Osteoblast (primary cell): ENCODE measurements around the gene UBE2V1. TPM values are rescaled to one million over a fixed set of nuclear protein-coding genes. Genes with fewer than 3 reads are reported as not detected.
"Not testable (repeated sequence)": the region's sequence is repeated elsewhere in the genome, so short reads cannot be mapped to it uniquely, and the experiment has no call there.

Experiments used
- DNase-seq: peaks from one replicate; pipeline ENCODE4 v3.0.0; 2011; ENCODE audit warnings: low spot score, mixed read lengths; ENCODE audit not compliant: insufficient read length; ENCODE audit errors: missing footprints
- H2AFZ ChIP-seq: 2 replicates; pipeline ENCODE4 v1.6.0; 2011; ENCODE audit warnings: mild to moderate bottlenecking, low read length
- H3K27ac ChIP-seq: 2 replicates; pipeline ENCODE4 v1.5.1; 2011; ENCODE audit warnings: mild to moderate bottlenecking, low read depth, low read length, moderate library complexity
- H3K27me3 ChIP-seq: 2 replicates; pipeline ENCODE4 v1.6.0; 2012; ENCODE audit warnings: mild to moderate bottlenecking, control low read depth, inconsistent platforms, low read length, moderate library complexity; ENCODE audit not compliant: insufficient read depth
- H3K36me3 ChIP-seq: 2 replicates; pipeline ENCODE4 v1.5.1; 2011; ENCODE audit warnings: mild to moderate bottlenecking, low read length, control low read depth, moderate library complexity; ENCODE audit not compliant: insufficient read depth
- H3K4me1 ChIP-seq: 2 replicates; pipeline ENCODE4 v1.5.1; 2011; ENCODE audit warnings: mild to moderate bottlenecking, low read length, control low read depth, moderate library complexity; ENCODE audit not compliant: insufficient read depth
- H3K4me2 ChIP-seq: 2 replicates; pipeline ENCODE4 v1.6.0; 2011; ENCODE audit warnings: mild to moderate bottlenecking, low read length; ENCODE audit not compliant: insufficient read depth
- H3K4me3 ChIP-seq: fragments of 200-600 bp; sonication (generic); 3 replicates; pipeline ENCODE4 v1.5.1; 2012; ENCODE audit warnings: mild to moderate bottlenecking, low read length, inconsistent platforms; ENCODE audit not compliant: insufficient read depth
- H3K79me2 ChIP-seq: 2 replicates; pipeline ENCODE4 v1.6.0; 2012; ENCODE audit warnings: mild to moderate bottlenecking, low read length, control low read depth, inconsistent platforms; ENCODE audit not compliant: insufficient read depth
- H3K9me3 ChIP-seq: 2 replicates; pipeline ENCODE4 v1.5.1; 2011; ENCODE audit warnings: low read depth, low read length, control low read depth
- H4K20me1 ChIP-seq: 2 replicates; pipeline ENCODE4 v1.6.0; 2012; ENCODE audit warnings: mild to moderate bottlenecking, low read length, control low read depth; ENCODE audit not compliant: insufficient read depth
- CTCF ChIP-seq: IDR thresholded peaks from 2 replicates; pipeline ENCODE4 v1.5.1; 2011; ENCODE audit warnings: mild to moderate bottlenecking, low read depth, low read length, moderate library complexity; ENCODE audit errors: extremely low read depth
- total RNA-seq: library from RNA; depleted of rRNA; stranded (reverse); fragments of >200 nt; gene quantifications from 2 replicates; pipeline ENCODE4 v1.2.3, GENCODE V29; 2012

UBE2V1 gene
- total RNA-seq, 1 donor, result 90.8 TPM

GRCh38 chr20:50067018-50067417, 45.9 kb downstream of the UBE2V1 start:
- Histone ChIP-seq H2AFZ (no peak overlapping the region), H3K27me3 (no peaks in the 10 kb centered on the region)

GRCh38 chr20:50066161-50066834, 46.7 kb downstream of the UBE2V1 start:
- Histone ChIP-seq H3K27me3 (no peaks in the 10 kb centered on the region), H3K9me3 (no peaks in the 10 kb centered on the region), H3K36me3 (no peaks in the 10 kb centered on the region), H2AFZ (no peak overlapping the region), H4K20me1 (no peaks in the 10 kb centered on the region), H3K79me2 (no peaks in the 10 kb centered on the region), H3K27ac (no peak overlapping the region), H3K4me2 (no peak overlapping the region), H3K4me1 (peaks cover 3% of the 10 kb centered on the region), H3K4me3 (no peak overlapping the region)
- no peak for TF ChIP-seq CTCF
- DNase-seq, result no peak

More at GRCh38 chr20:50067018-50067417, 45.9 kb downstream of the UBE2V1 start:
- no peaks in the 10 kb centered on the region for H3K9me3 ChIP-seq
- no peak for DNase-seq
- H3K36me3 ChIP-seq, result no peaks in the 10 kb centered on the region
- H3K4me1 ChIP-seq, result peaks cover 7% of the 10 kb centered on the region
- no peak for TF ChIP-seq CTCF
- no peak overlapping the region for H3K4me3 ChIP-seq
- H3K4me2 ChIP-seq, result no peak overlapping the region
- no peaks in the 10 kb centered on the region for H4K20me1 ChIP-seq
- H3K27ac ChIP-seq, result no peak overlapping the region
- no peaks in the 10 kb centered on the region for H3K79me2 ChIP-seq

- H2AFZ ChIP-seq, result no peak overlapping the region
- H3K27me3 ChIP-seq, result no peaks in the 10 kb centered on the region
- no peaks in the 10 kb centered on the region for H3K36me3 ChIP-seq
- no peak for TF ChIP-seq CTCF
- DNase-seq, result no peak
- no peaks in the 10 kb centered on the region for H3K4me1 ChIP-seq
- no peak overlapping the region for H3K4me2 ChIP-seq
- H3K79me2 ChIP-seq, result no peaks in the 10 kb centered on the region
- no peak overlapping the region for H3K27ac ChIP-seq
- H4K20me1 ChIP-seq, result no peaks in the 10 kb centered on the region
- H3K4me3 ChIP-seq, result no peak overlapping the region
- no peaks in the 10 kb centered on the region for H3K9me3 ChIP-seq
These were observed 47.7 kb downstream of the UBE2V1 start for GRCh38 chr20:50065325-50065615.

- H4K20me1 ChIP-seq, H3K4me1 ChIP-seq, H3K4me3 ChIP-seq, H3K36me3 ChIP-seq, H3K27me3 ChIP-seq, H3K27ac ChIP-seq, H2AFZ ChIP-seq, H3K4me2 ChIP-seq, H3K79me2 ChIP-seq, H3K9me3 ChIP-seq: not testable (repeated sequence)
- peak; percentile 11 for DNase-seq
These were observed 49.2 kb downstream of the UBE2V1 start for GRCh38 chr20:50063763-50064162.
